GM06990 (cell line): ENCODE measurements around the gene SRL.

Source experiments
- DNase-seq: peaks from one replicate; pipeline ENCODE4 v3.0.0-alpha.2; 2011; ENCODE audit not compliant: insufficient read length; ENCODE audit errors: extremely low read depth
- H3K27me3 ChIP-seq: replicated peaks from 2 replicates; pipeline ENCODE4 v1.6.0; 2011; ENCODE audit warnings: low read length; ENCODE audit not compliant: control insufficient read depth, insufficient read depth
- H3K36me3 ChIP-seq: 2 replicates; pipeline ENCODE4 v1.5.1; 2011; ENCODE audit warnings: low read length; ENCODE audit not compliant: control insufficient read depth, insufficient read depth
- H3K4me3 ChIP-seq: replicated peaks from 2 replicates; pipeline ENCODE4 v1.5.1; 2011; ENCODE audit warnings: low read depth, mild to moderate bottlenecking, control low read depth, low read length
- CTCF ChIP-seq: IDR thresholded peaks from 2 replicates; pipeline ENCODE4 v1.5.1; 2011; ENCODE audit warnings: low read length, control low read depth, mild to moderate bottlenecking, inconsistent platforms; ENCODE audit not compliant: insufficient read depth, poor library complexity, severe bottlenecking

The SRL gene

GRCh38 chr16:4217204-4218131 is 24.4 kb downstream of the SRL start:
- H3K4me3 ChIP-seq: no peak overlapping the region
- TF ChIP-seq CTCF: no peak
- DNase-seq: no peak
- no peaks in the 10 kb centered on the region for H3K36me3 ChIP-seq
- no peaks in the 10 kb centered on the region for H3K27me3 ChIP-seq

GRCh38 chr16:4216596-4216995 is 25.3 kb downstream of the SRL start:
- TF ChIP-seq CTCF: no peak
- Histone ChIP-seq H3K4me3 (no peak overlapping the region), H3K27me3 (no peaks in the 10 kb centered on the region), H3K36me3 (no peaks in the 10 kb centered on the region)
- DNase-seq: no peak

GRCh38 chr16:4215106-4215505 is 26.8 kb downstream of the SRL start:
- no peaks in the 10 kb centered on the region for H3K27me3 ChIP-seq
- H3K36me3 ChIP-seq: no peaks in the 10 kb centered on the region
- no peak overlapping the region for H3K4me3 ChIP-seq
- DNase-seq: no peak
- no peak for TF ChIP-seq CTCF

- TF ChIP-seq CTCF: no peak
- Histone ChIP-seq H3K4me3 (no peak overlapping the region), H3K36me3 (no peaks in the 10 kb centered on the region), H3K27me3 (no peaks in the 10 kb centered on the region)
- DNase-seq: no peak
Measured at GRCh38 chr16:4214215-4214621, 27.7 kb downstream of the SRL start.

GRCh38 chr16:4213737-4214136 is 28.1 kb downstream of the SRL start:
- TF ChIP-seq CTCF: no peak
- no peak for DNase-seq
- H3K36me3 ChIP-seq: no peaks in the 10 kb centered on the region
- H3K27me3 ChIP-seq: no peaks in the 10 kb centered on the region
- no peak overlapping the region for H3K4me3 ChIP-seq
